Epidermal melanocyte (primary cell): ENCODE measurements around the gene TTC5.
"Not testable (repeated sequence)": the region's sequence is repeated elsewhere in the genome, so short reads cannot be mapped to it uniquely, and the experiment has no call there.

ENCODE experiments used
- DNase-seq: peaks from one replicate; pipeline ENCODE4 v3.0.0; 2011; ENCODE audit warnings: low spot score; ENCODE audit not compliant: insufficient read length

Gene TTC5

GRCh38 chr14:20302042-20302755, 3.6 kb downstream of the TTC5 start:
- no peak for DNase-seq

- DNase-seq: no peak
Measured at GRCh38 chr14:20295067-20295466, 10.7 kb downstream of the TTC5 start.

GRCh38 chr14:20294636-20295035, 11.1 kb downstream of the TTC5 start:
- DNase-seq: no peak

GRCh38 chr14:20281998-20282397, 23.8 kb downstream of the TTC5 start:
- not testable (repeated sequence) for DNase-seq

GRCh38 chr14:20280265-20280664, 25.5 kb downstream of the TTC5 start:
- DNase-seq: not testable (repeated sequence)

GRCh38 chr14:20278414-20278813, 27.3 kb downstream of the TTC5 start:
- no peak for DNase-seq

- no peak for DNase-seq
Measured at GRCh38 chr14:20277409-20277808, 28.3 kb downstream of the TTC5 start.

GRCh38 chr14:20274062-20274461, 31.7 kb downstream of the TTC5 start:
- DNase-seq: no peak

- DNase-seq: not testable (repeated sequence)
Measured at GRCh38 chr14:20264361-20264760, 41.4 kb downstream of the TTC5 start.

GRCh38 chr14:20262642-20263128, 43.1 kb downstream of the TTC5 start:
- DNase-seq: peak; percentile 50

- DNase-seq: no peak
Measured at GRCh38 chr14:20247646-20248246, 58.0 kb downstream of the TTC5 start.
